ENCODE measurements around the gene NR3C2. TPM values are rescaled to one million over a fixed set of nuclear protein-coding genes. Genes with fewer than 3 reads are reported as not detected.

NR3C2 gene
- total RNA-seq, 1 experiment from 2014 or later, result 0.96 TPM

- H2AFZ ChIP-seq, result no peak overlapping the region
- TF ChIP-seq CTCF (conservative IDR thresholded peaks at IDR 0.05) (no peak), EZH2 (IDR thresholded peaks at IDR 0.05; ENCODE audit: low read depth) (no peak)
- no peaks in the 10 kb centered on the region for H3K79me2 ChIP-seq (ENCODE audit: low read depth)
- H3K9me2 ChIP-seq (ENCODE audit: insufficient read depth), result no peaks in the 10 kb centered on the region
- no peaks in the 10 kb centered on the region for H3K9me3 ChIP-seq (ENCODE audit: insufficient read depth, low read depth)
- CTCF ChIA-PET, result no interaction called here
- no peak overlapping the region for H3K27ac ChIP-seq
- no TSS peak for BruUV-seq (replicated peaks)
- no peaks in the 10 kb centered on the region for H3K36me3 ChIP-seq (ENCODE audit: low read depth)
- DNase-seq, result no peak
- no peaks in the 10 kb centered on the region for H3K4me1 ChIP-seq (replicated peaks; ENCODE audit: insufficient read depth)
- no peaks in the 10 kb centered on the region for H3K27me3 ChIP-seq (ENCODE audit: insufficient read depth, low read depth)
- H3K4me3 ChIP-seq, result no peak overlapping the region
- POLR2A ChIA-PET (ENCODE audit: unreplicated experiment), result no interaction called here
- H4K20me1 ChIP-seq (ENCODE audit: insufficient read depth), result no peaks in the 10 kb centered on the region
- intact Hi-C loops (cut with micrococcal nuclease; ENCODE audit: unreplicated experiment), result no loop called here
- H3K4me2 ChIP-seq, result no peak overlapping the region
- no peaks in the 10 kb centered on the region for H3F3A ChIP-seq (ENCODE audit: insufficient read depth, low read depth)
Observed at GRCh38 chr4:148101235-148101634, 341.0 kb downstream of the NR3C2 start.

GRCh38 chr4:148097801-148098200 lies 344.4 kb downstream of the NR3C2 start:
- Histone ChIP-seq H3K36me3 (ENCODE audit: low read depth) (no peaks in the 10 kb centered on the region), H3K4me3 (no peak overlapping the region), H3K9me2 (ENCODE audit: insufficient read depth) (no peaks in the 10 kb centered on the region), H4K20me1 (ENCODE audit: insufficient read depth) (no peaks in the 10 kb centered on the region), H3K4me2 (no peak overlapping the region), H3K4me1 (replicated peaks; ENCODE audit: insufficient read depth) (no peaks in the 10 kb centered on the region), H3K27me3 (ENCODE audit: insufficient read depth, low read depth) (no peaks in the 10 kb centered on the region), H2AFZ (no peak overlapping the region), H3K79me2 (ENCODE audit: low read depth) (no peaks in the 10 kb centered on the region), H3K9me3 (ENCODE audit: insufficient read depth, low read depth) (no peaks in the 10 kb centered on the region), H3K27ac (no peak overlapping the region), H3F3A (ENCODE audit: insufficient read depth, low read depth) (no peaks in the 10 kb centered on the region)
- no peak for TF ChIP-seq CTCF (conservative IDR thresholded peaks at IDR 0.05)
- TF ChIP-seq EZH2 (IDR thresholded peaks at IDR 0.05; ENCODE audit: low read depth), result no peak
- ChIA-PET POLR2A (ENCODE audit: unreplicated experiment) (no interaction called here), CTCF (no interaction called here)
- no peak for DNase-seq
- intact Hi-C loops (cut with micrococcal nuclease; ENCODE audit: unreplicated experiment), result no loop called here
- BruUV-seq (replicated peaks), result no TSS peak

- TF ChIP-seq EZH2 (IDR thresholded peaks at IDR 0.05; ENCODE audit: low read depth) (no peak), CTCF (conservative IDR thresholded peaks at IDR 0.05) (no peak)
- no peaks in the 10 kb centered on the region for H3K4me1 ChIP-seq (replicated peaks; ENCODE audit: insufficient read depth)
- H3K27ac ChIP-seq, result no peak overlapping the region
- intact Hi-C loops (cut with micrococcal nuclease; ENCODE audit: unreplicated experiment), result no loop called here
- no peaks in the 10 kb centered on the region for H3K36me3 ChIP-seq (ENCODE audit: low read depth)
- no peak for DNase-seq
- H3K9me3 ChIP-seq (ENCODE audit: insufficient read depth, low read depth), result no peaks in the 10 kb centered on the region
- H3K79me2 ChIP-seq (ENCODE audit: low read depth), result no peaks in the 10 kb centered on the region
- no peaks in the 10 kb centered on the region for H4K20me1 ChIP-seq (ENCODE audit: insufficient read depth)
- no TSS peak for BruUV-seq (replicated peaks)
- H3F3A ChIP-seq (ENCODE audit: insufficient read depth, low read depth), result no peaks in the 10 kb centered on the region
- H3K4me3 ChIP-seq, result no peak overlapping the region
- H3K27me3 ChIP-seq (ENCODE audit: insufficient read depth, low read depth), result no peaks in the 10 kb centered on the region
- no peak overlapping the region for H2AFZ ChIP-seq
- ChIA-PET POLR2A (ENCODE audit: unreplicated experiment) (no interaction called here), CTCF (no interaction called here)
- no peak overlapping the region for H3K4me2 ChIP-seq
- no peaks in the 10 kb centered on the region for H3K9me2 ChIP-seq (ENCODE audit: insufficient read depth)
Observed at GRCh38 chr4:148095346-148095923, 346.8 kb downstream of the NR3C2 start.

All from PC-9 (cell line).